ENCODE results near the gene DEGS2.

The DEGS2 gene

DNA sequence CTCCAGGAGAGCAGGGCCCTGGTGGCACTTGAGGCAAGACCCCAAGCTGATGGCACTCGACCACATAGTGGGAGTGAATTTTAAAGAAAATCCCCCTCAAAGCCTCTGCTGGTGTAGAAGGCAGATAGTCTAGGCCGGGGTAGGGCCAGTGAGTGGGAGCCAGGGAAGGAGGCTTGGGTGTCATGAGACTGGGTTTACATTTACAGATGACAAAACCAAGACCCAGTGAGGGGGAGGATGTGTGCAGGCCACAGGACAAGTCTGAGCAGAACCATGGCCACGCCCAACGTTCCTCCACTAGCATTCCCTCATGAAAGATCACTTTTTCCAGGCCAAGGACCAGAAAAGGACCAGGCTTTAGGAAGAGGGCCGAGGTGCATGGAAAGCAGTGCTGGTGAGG lies 52.2 kb downstream of the DEGS2 start:
- H3K4me3 ChIP-seq (ENCODE audit: low read depth, low read length): no peak overlapping the region
- ChIA-PET POLR2A (no interaction called here), CTCF (interaction anchor here (0.8 to 4.5 kb wide), 19 partner anchors 11 to 125 kb away, joined by 3 to 62 read pairs (median 5); no protein-coding TSS in a partner anchor)
- H3K36me3 ChIP-seq (ENCODE audit: control insufficient read depth in 2 of 2, insufficient read depth in 1 of 2, low read length in 2 of 2): peaks cover 0 to 12% of the 10 kb centered on the region in 2 experiments; a peak in 1 of 3 replicates
- H3K9me3 ChIP-seq (ENCODE audit: control insufficient read depth, insufficient read depth, low read depth, low read length): no peaks in the 10 kb centered on the region
- no peak overlapping the region for H3K27ac ChIP-seq (ENCODE audit: extremely low read depth, low read depth, low read length)
- peaks cover 12% of the 10 kb centered on the region for H3K4me1 ChIP-seq (ENCODE audit: control insufficient read depth, insufficient read depth, low read length)
- TF ChIP-seq ZSCAN16 (tag by site-specific recombination; IDR thresholded peaks at IDR 0.05) (no peak), ZNF221 (tag by site-specific recombination; IDR thresholded peaks at IDR 0.05; ENCODE audit: borderline replicate concordance) (no peak), ZNF544 (tag by site-specific recombination; IDR thresholded peaks at IDR 0.05) (no peak), ZNF174 (tag by site-specific recombination; IDR thresholded peaks at IDR 0.05) (no peak), ZNF600 (tag by site-specific recombination; IDR thresholded peaks at IDR 0.05) (peak; percentile 52; the same call in 1 of the 2 replicates), ZNF140 (tag by site-specific recombination; IDR thresholded peaks at IDR 0.05) (no peak), FEZF1 (tag by site-specific recombination; IDR thresholded peaks at IDR 0.05) (no peak), ZNF623 (tag by site-specific recombination; IDR thresholded peaks at IDR 0.05) (no peak), EGR2 (tag by site-specific recombination; IDR thresholded peaks at IDR 0.05; ENCODE audit: low read depth) (peak; percentile 83), ZNF530 (tag by site-specific recombination; IDR thresholded peaks at IDR 0.05; ENCODE audit: low read depth) (no peak), ZIC2 (tag by site-specific recombination; IDR thresholded peaks at IDR 0.05) (no peak), ZNF426 (tag by site-specific recombination; IDR thresholded peaks at IDR 0.05) (no peak), KLF1 (tag by site-specific recombination; IDR thresholded peaks at IDR 0.05) (peak; percentile 14; the same call in 1 of the 2 replicates), ZNF23 (tag by site-specific recombination; IDR thresholded peaks at IDR 0.05; ENCODE audit: borderline replicate concordance) (no peak), ZNF629 (tag by site-specific recombination; IDR thresholded peaks at IDR 0.05) (no peak), ZNF843 (tag by site-specific recombination; IDR thresholded peaks at IDR 0.05) (no peak)
- TF ChIP-seq, protein P1, sequence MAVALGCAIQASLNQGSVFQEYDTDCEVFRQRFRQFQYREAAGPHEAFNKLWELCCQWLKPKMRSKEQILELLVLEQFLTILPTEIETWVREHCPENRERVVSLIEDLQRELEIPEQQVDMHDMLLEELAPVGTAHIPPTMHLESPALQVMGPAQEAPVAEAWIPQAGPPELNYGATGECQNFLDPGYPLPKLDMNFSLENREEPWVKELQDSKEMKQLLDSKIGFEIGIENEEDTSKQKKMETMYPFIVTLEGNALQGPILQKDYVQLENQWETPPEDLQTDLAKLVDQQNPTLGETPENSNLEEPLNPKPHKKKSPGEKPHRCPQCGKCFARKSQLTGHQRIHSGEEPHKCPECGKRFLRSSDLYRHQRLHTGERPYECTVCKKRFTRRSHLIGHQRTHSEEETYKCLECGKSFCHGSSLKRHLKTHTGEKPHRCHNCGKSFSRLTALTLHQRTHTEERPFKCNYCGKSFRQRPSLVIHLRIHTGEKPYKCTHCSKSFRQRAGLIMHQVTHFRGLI (tag by site-specific recombination; IDR thresholded peaks at IDR 0.05): no peak
- TF ChIP-seq, protein P2, sequence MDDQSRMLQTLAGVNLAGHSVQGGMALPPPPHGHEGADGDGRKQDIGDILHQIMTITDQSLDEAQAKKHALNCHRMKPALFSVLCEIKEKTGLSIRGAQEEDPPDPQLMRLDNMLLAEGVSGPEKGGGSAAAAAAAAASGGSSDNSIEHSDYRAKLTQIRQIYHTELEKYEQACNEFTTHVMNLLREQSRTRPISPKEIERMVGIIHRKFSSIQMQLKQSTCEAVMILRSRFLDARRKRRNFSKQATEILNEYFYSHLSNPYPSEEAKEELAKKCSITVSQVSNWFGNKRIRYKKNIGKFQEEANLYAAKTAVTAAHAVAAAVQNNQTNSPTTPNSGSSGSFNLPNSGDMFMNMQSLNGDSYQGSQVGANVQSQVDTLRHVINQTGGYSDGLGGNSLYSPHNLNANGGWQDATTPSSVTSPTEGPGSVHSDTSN (CRISPR knock-in tag; IDR thresholded peaks at IDR 0.05): no peak
- TF ChIP-seq, protein P3, sequence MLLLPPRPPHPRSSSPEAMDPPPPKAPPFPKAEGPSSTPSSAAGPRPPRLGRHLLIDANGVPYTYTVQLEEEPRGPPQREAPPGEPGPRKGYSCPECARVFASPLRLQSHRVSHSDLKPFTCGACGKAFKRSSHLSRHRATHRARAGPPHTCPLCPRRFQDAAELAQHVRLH (tag by site-specific recombination; IDR thresholded peaks at IDR 0.05): no peak
- TF ChIP-seq, protein P4, sequence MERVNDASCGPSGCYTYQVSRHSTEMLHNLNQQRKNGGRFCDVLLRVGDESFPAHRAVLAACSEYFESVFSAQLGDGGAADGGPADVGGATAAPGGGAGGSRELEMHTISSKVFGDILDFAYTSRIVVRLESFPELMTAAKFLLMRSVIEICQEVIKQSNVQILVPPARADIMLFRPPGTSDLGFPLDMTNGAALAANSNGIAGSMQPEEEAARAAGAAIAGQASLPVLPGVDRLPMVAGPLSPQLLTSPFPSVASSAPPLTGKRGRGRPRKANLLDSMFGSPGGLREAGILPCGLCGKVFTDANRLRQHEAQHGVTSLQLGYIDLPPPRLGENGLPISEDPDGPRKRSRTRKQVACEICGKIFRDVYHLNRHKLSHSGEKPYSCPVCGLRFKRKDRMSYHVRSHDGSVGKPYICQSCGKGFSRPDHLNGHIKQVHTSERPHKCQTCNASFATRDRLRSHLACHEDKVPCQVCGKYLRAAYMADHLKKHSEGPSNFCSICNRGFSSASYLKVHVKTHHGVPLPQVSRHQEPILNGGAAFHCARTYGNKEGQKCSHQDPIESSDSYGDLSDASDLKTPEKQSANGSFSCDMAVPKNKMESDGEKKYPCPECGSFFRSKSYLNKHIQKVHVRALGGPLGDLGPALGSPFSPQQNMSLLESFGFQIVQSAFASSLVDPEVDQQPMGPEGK (tag by site-specific recombination; IDR thresholded peaks at IDR 0.05): no peak
- TF ChIP-seq, protein P5, sequence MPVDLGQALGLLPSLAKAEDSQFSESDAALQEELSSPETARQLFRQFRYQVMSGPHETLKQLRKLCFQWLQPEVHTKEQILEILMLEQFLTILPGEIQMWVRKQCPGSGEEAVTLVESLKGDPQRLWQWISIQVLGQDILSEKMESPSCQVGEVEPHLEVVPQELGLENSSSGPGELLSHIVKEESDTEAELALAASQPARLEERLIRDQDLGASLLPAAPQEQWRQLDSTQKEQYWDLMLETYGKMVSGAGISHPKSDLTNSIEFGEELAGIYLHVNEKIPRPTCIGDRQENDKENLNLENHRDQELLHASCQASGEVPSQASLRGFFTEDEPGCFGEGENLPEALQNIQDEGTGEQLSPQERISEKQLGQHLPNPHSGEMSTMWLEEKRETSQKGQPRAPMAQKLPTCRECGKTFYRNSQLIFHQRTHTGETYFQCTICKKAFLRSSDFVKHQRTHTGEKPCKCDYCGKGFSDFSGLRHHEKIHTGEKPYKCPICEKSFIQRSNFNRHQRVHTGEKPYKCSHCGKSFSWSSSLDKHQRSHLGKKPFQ (tag by site-specific recombination; IDR thresholded peaks at IDR 0.05): no peak
- TF ChIP-seq, protein P6, sequence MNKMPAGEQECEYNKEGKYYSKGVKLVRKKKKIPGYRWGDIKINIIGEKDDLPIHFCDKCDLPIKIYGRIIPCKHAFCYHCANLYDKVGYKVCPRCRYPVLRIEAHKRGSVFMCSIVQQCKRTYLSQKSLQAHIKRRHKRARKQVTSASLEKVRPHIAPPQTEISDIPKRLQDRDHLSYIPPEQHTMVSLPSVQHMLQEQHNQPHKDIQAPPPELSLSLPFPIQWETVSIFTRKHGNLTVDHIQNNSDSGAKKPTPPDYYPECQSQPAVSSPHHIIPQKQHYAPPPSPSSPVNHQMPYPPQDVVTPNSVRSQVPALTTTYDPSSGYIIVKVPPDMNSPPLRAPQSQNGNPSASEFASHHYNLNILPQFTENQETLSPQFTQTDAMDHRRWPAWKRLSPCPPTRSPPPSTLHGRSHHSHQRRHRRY (tag by site-specific recombination; IDR thresholded peaks at IDR 0.05): no peak
- TF ChIP-seq, protein P7, sequence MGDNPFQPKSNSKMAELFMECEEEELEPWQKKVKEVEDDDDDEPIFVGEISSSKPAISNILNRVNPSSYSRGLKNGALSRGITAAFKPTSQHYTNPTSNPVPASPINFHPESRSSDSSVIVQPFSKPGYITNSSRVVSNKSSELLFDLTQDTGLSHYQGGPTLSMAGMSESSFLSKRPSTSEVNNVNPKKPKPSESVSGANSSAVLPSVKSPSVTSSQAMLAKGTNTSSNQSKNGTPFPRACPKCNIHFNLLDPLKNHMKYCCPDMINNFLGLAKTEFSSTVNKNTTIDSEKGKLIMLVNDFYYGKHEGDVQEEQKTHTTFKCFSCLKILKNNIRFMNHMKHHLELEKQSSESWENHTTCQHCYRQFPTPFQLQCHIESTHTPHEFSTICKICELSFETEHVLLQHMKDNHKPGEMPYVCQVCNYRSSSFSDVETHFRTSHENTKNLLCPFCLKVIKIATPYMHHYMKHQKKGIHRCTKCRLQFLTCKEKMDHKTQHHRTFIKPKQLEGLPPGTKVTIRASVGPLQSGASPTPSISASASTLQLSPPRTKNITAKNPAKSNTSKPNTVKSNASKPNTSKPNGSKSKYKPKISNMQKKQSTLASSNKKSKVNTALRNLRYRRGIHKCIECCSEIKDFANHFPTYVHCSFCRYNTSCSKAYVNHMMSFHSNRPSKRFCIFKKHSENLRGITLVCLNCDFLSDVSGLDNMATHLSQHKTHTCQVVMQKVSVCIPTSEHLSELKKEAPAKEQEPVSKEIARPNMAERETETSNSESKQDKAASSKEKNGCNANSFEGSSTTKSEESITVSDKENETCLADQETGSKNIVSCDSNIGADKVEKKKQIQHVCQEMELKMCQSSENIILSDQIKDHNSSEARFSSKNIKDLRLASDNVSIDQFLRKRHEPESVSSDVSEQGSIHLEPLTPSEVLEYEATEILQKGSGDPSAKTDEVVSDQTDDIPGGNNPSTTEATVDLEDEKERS (tag by site-specific recombination; IDR thresholded peaks at IDR 0.05): no peak
- TF ChIP-seq, protein P8, sequence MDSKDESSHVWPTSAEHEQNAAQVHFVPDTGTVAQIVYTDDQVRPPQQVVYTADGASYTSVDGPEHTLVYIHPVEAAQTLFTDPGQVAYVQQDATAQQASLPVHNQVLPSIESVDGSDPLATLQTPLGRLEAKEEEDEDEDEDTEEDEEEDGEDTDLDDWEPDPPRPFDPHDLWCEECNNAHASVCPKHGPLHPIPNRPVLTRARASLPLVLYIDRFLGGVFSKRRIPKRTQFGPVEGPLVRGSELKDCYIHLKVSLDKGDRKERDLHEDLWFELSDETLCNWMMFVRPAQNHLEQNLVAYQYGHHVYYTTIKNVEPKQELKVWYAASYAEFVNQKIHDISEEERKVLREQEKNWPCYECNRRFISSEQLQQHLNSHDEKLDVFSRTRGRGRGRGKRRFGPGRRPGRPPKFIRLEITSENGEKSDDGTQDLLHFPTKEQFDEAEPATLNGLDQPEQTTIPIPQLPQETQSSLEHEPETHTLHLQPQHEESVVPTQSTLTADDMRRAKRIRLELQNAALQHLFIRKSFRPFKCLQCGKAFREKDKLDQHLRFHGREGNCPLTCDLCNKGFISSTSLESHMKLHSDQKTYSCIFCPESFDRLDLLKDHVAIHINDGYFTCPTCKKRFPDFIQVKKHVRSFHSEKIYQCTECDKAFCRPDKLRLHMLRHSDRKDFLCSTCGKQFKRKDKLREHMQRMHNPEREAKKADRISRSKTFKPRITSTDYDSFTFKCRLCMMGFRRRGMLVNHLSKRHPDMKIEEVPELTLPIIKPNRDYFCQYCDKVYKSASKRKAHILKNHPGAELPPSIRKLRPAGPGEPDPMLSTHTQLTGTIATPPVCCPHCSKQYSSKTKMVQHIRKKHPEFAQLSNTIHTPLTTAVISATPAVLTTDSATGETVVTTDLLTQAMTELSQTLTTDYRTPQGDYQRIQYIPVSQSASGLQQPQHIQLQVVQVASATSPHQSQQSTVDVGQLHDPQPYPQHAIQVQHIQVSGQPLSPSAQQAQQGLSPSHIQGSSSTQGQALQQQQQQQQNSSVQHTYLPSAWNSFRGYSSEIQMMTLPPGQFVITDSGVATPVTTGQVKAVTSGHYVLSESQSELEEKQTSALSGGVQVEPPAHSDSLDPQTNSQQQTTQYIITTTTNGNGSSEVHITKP (tag by site-specific recombination; IDR thresholded peaks at IDR 0.05): 0 out of 2 replicates have a peak, but pooled peaks have one; percentile 34

Measured in HEK293 (cell line).